Vagina (tissue), 2 donors: ENCODE measurements around the gene ENTPD8. TPM values are rescaled to one million over a fixed set of nuclear protein-coding genes. Genes with fewer than 3 reads are reported as not detected.
"Not testable (repeated sequence)": the region's sequence is repeated elsewhere in the genome, so short reads cannot be mapped to it uniquely, and the experiment has no call there.

ENCODE experiments used
- DNase-seq, 2 donors: peaks; one replicate each; pipeline ENCODE4 v3.0.0-alpha.2; 2017; ENCODE audit errors: extremely low spot score in 2 of 2
- H3K27ac ChIP-seq: fragments of 200-600 bp; sonication (generic); one replicate; pipeline ENCODE4 v1.5.1; 2019
- H3K27me3 ChIP-seq: fragments of 200-600 bp; sonication (generic); one replicate; pipeline ENCODE4 v1.5.1; 2019
- H3K36me3 ChIP-seq, 2 donors: fragments of 200-600 bp; sonication (generic); one replicate each; pipeline ENCODE4 v1.5.1; 2017 to 2019
- H3K4me1 ChIP-seq: fragments of 200-600 bp; sonication (generic); one replicate; pipeline ENCODE4 v1.5.1; 2019
- H3K4me3 ChIP-seq, 2 donors: fragments of 200-600 bp; sonication (generic); 1 replicate in 1 of 2; 2 replicates in 1 of 2; pipeline ENCODE4 v1.5.1; 2016 to 2019
- H3K9me3 ChIP-seq: fragments of 200-600 bp; sonication (generic); one replicate; pipeline ENCODE4 v1.5.1; 2019
- POLR2A ChIP-seq, 2 donors: fragments of 450-650 bp; IDR thresholded peaks; one replicate each; pipeline ENCODE4 v1.6.1; 2017; ENCODE audit warnings: antibody characterized with exemption in 2 of 2, mild to moderate bottlenecking in 2 of 2, moderate library complexity in 2 of 2
- POLR2AphosphoS5 ChIP-seq, 2 donors: sonication (generic); formaldehyde crosslinking; IDR thresholded peaks; one replicate each; pipeline ENCODE4 v1.9.0; 2017; ENCODE audit warnings: antibody characterized with exemption in 2 of 2, mild to moderate bottlenecking in 2 of 2, low read depth in 1 of 2; ENCODE audit not compliant: insufficient read depth in 1 of 2
- intact Hi-C: fragments of 100-400 bp; cut with DNase I; formaldehyde crosslinking; loops from one replicate; pipeline ENCODE4 v1.15.1; 2023
- total RNA-seq: library from RNA; depleted of rRNA; stranded (reverse); fragments of >200 nt; gene quantifications from one replicate; pipeline ENCODE4 v1.2.3, GENCODE V29; 2016
- TF ChIP-seq, protein P1 (sequence below), 3 experiments: fragments of 450-650 bp in 2 of 3; fragments of 200-600 bp in 1 of 3; sonication (generic) in 1 of 3; IDR thresholded peaks; one replicate each; pipeline ENCODE4 v1.5.1; 2017 to 2019; ENCODE audit warnings: antibody characterized with exemption in 3 of 3, mild to moderate bottlenecking in 2 of 3, moderate library complexity in 2 of 3

ENTPD8 gene
- total RNA-seq, 1 donor from 2014 or later, result not detected

DNA sequence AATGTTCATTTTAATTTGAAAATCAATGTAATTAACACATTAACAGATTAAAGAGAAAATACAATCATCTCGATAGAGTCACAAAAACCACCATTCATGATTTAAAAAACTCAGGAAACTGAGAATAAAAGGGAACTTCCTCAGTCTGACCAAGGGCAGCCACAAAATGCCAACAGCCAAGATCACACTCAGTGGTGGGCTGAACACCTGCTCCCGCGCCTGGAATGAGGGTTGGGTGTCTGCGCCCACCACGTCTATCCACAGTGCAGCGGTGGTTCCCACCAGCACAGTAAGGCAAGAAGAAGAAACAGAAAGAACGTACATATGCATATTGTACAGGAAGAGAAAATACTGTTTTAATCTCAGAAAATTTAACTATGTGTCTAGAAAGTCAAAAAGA is 29.6 kb upstream of the ENTPD8 start:
- Histone ChIP-seq H3K4me1 (no peaks in the 10 kb centered on the region), H3K36me3 (no peaks in the 10 kb centered on the region), H3K4me3 (no peak overlapping the region), H3K27me3 (no peaks in the 10 kb centered on the region), H3K27ac (no peak overlapping the region), H3K9me3 (peaks cover 2% of the 10 kb centered on the region)
- no peak for TF ChIP-seq POLR2A (IDR thresholded peaks at IDR 0.05)
- TF ChIP-seq, protein P1, sequence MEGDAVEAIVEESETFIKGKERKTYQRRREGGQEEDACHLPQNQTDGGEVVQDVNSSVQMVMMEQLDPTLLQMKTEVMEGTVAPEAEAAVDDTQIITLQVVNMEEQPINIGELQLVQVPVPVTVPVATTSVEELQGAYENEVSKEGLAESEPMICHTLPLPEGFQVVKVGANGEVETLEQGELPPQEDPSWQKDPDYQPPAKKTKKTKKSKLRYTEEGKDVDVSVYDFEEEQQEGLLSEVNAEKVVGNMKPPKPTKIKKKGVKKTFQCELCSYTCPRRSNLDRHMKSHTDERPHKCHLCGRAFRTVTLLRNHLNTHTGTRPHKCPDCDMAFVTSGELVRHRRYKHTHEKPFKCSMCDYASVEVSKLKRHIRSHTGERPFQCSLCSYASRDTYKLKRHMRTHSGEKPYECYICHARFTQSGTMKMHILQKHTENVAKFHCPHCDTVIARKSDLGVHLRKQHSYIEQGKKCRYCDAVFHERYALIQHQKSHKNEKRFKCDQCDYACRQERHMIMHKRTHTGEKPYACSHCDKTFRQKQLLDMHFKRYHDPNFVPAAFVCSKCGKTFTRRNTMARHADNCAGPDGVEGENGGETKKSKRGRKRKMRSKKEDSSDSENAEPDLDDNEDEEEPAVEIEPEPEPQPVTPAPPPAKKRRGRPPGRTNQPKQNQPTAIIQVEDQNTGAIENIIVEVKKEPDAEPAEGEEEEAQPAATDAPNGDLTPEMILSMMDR (IDR thresholded peaks at IDR 0.05), result no peak
- DNase-seq, result no peak
- intact Hi-C loops, result no loop called here

DNA sequence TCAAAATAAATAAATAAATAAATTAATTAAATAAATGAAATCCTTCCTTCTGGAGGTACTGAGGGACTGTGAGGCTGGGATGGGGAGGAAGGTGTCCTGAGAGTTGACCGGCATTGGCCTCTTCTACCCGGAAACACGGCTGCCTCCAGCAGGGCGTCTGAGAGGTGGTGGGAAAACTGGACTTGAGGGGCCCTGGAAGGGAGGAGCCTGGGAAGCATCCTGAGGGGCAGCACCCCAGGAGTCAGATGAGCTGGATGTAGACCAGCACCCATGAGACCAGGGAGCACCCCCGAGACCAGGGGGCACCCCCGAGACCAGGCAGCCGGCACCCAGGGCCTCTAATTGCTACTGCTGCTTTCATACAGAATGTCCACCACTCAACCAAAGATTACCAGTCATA is 26.7 kb upstream of the ENTPD8 start:
- Histone ChIP-seq H3K27me3 (no peaks in the 10 kb centered on the region), H3K4me3 (no peak overlapping the region), H3K27ac (no peak overlapping the region), H3K4me1 (no peaks in the 10 kb centered on the region), H3K9me3 (no peaks in the 10 kb centered on the region), H3K36me3 (no peaks in the 10 kb centered on the region)
- TF ChIP-seq, protein P1 (IDR thresholded peaks at IDR 0.05), result no peak
- intact Hi-C loops, result no loop called here
- DNase-seq, result no peak

DNA sequence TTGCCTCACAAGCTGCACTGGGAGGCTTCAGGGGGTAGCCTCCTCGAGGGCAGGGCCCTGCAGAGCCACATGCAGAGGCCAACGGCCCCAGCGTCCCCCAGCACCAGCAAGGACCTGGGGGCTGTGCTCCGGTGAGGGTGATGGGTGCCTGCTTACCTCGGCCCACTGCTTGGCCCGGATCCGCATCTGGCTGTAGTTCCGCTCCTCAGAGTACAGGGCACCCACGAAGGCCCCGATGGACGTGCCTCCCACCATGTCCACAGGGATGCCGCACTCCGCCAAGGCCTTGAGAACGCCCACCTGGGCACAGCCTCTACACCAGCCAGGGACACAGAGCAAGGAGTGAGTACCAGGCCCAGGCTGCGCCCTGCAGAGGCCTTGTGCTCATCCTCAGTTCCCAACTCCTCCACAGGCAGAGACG is 26.0 kb upstream of the ENTPD8 start:
- intact Hi-C loops, result no loop called here
- Histone ChIP-seq H3K4me3 (no peak overlapping the region), H3K9me3 (no peaks in the 10 kb centered on the region), H3K27ac (no peak overlapping the region), H3K27me3 (no peaks in the 10 kb centered on the region), H3K36me3 (no peaks in the 10 kb centered on the region), H3K4me1 (no peaks in the 10 kb centered on the region)
- no peak for TF ChIP-seq POLR2A (IDR thresholded peaks at IDR 0.05)
- TF ChIP-seq, protein P1 (IDR thresholded peaks at IDR 0.05), result no peak
- TF ChIP-seq POLR2AphosphoS5 (IDR thresholded peaks at IDR 0.05; ENCODE audit: insufficient read depth in 1 of 2, low read depth in 1 of 2), result no peak
- no peak for DNase-seq

DNA sequence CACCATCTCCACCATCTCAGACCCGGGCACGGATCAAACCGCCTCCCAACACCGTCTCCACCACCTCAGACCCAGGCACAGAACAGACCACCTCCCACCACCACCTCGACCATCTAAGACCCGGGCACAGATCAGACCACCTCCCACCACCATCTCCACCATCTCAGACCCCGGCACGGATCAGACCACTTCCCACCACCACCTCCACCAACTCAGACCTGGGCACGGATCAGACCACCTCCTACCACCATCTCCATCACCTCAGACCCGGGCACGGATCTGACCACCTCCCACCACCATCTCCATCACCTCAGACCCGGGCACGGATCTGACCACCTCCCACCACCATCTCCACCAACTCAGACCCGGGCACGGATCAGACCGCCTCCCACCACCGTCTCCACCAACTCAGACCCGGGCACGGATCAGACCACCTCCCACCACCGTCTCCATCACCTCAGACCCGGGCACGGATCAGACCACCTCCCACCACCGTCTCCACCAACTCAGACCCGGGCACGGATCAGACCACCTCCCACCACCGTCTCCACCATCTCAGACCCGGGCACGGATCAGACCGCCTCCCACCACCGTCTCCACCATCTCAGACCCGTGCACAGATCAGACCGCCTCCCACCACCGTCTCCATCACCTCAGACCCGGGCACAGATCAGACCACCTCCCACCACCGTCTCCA is 25.4 kb upstream of the ENTPD8 start:
- H3K9me3 ChIP-seq, H3K27me3 ChIP-seq, DNase-seq, H3K4me3 ChIP-seq, H3K27ac ChIP-seq, H3K4me1 ChIP-seq, intact Hi-C loops, H3K36me3 ChIP-seq: not testable (repeated sequence)

GRCh38 chr9:137465720-137466388 is 24.7 kb upstream of the ENTPD8 start:
- H3K36me3 ChIP-seq, result no peaks in the 10 kb centered on the region
- H3K27ac ChIP-seq, result no peak overlapping the region
- H3K9me3 ChIP-seq, result no peaks in the 10 kb centered on the region
- no peak overlapping the region for H3K4me3 ChIP-seq
- H3K27me3 ChIP-seq, result no peaks in the 10 kb centered on the region
- H3K4me1 ChIP-seq, result no peaks in the 10 kb centered on the region
- TF ChIP-seq POLR2A (IDR thresholded peaks at IDR 0.05) (no peak), POLR2AphosphoS5 (IDR thresholded peaks at IDR 0.05; ENCODE audit: insufficient read depth in 1 of 2, low read depth in 1 of 2) (no peak)
- TF ChIP-seq, protein P1 (IDR thresholded peaks at IDR 0.05), result no peak
- no peak for DNase-seq
- intact Hi-C loops, result no loop called here
